Right kidney (tissue), 1 donor: ENCODE measurements around the gene SFXN2.
"Not testable (repeated sequence)": the region's sequence is repeated elsewhere in the genome, so short reads cannot be mapped to it uniquely, and the experiment has no call there.

Experiments
- DNase-seq: peaks from one replicate; pipeline ENCODE4 v3.0.0-alpha.2; 2016

SFXN2 gene

DNA sequence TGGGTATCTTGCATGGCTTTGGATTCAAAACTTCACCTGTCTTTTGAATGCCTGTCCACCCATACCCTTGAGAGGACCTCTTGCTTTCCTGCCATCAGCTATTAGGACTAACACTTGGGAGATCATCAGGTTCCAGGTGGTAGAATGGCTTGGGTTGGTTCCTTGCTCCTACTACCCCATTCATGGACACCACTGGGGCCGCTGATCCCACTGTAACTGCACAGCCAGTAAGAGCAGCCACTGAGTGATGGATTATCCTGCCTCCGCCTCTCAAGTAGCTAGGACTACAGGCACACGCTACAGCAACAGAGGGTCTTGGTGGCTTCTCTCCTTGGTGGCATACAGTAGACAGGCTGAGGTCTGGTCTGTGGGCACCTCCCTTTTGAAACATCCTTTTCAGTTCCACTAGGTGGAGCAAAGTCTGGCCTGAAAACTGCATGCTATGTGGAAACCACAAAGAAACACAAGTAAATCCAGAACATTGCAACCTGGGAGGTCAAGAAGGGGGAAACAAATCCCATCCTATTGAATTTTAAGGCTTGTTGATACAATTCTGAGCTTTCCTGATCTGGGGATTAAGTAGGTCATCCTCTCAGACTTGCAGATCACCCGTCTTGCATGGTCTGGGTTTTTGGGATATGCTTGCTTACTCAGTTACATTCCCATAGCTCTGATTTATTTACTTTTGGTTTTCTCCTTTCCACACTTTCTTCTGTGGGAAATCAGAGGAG is 38.7 kb downstream of the SFXN2 start:
- no peak for DNase-seq

- no peak for DNase-seq
Measured at GRCh38 chr10:102753718-102754117, 39.3 kb downstream of the SFXN2 start.

DNA sequence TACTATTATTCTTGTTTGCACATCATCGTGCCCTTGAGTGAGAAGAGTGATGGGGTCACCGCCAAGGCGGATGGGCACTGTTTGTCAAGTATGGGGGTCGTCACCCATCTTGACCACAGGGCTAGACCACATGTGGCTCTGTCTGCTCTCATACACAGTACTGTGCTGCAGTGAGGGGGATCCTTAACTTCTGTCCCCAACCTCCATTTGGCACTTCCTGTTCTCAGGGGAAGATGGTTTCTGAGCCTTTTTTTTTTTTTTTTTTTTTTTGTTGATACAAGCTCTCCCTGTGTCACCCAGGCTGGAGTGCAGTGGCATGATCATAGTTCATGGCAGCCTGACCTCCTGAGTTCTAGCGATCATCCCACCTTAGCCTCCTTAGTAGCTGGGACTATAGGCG is 42.9 kb downstream of the SFXN2 start:
- DNase-seq: no peak

- DNase-seq: peak; percentile 71
Measured at GRCh38 chr10:102758240-102758932, 44.0 kb downstream of the SFXN2 start.

GRCh38 chr10:102758933-102759262 is 44.5 kb downstream of the SFXN2 start:
- not testable (repeated sequence) for DNase-seq

- no peak for DNase-seq
Measured at GRCh38 chr10:102759497-102760210, 45.2 kb downstream of the SFXN2 start.

DNA sequence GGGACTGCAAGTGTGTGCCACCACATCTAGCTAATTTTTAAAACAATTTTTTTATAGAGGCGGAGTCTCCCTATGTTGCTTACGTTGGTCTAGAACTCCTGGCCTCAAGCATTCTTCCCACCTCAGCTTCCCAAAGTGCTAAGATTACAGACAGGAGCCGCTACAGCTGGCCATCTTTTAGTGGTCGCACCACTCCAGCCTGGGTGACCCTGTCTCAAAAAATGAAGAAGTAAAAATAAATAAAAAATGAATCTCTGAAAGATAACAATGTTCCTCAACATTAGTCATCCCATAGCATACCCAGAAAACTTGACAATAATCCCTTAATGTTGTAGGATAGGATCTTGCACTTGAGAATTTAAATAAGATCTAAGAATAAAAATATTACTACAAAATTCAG is 47.5 kb downstream of the SFXN2 start:
- no peak for DNase-seq

GRCh38 chr10:102762401-102763015 is 48.1 kb downstream of the SFXN2 start:
- no peak for DNase-seq

DNA sequence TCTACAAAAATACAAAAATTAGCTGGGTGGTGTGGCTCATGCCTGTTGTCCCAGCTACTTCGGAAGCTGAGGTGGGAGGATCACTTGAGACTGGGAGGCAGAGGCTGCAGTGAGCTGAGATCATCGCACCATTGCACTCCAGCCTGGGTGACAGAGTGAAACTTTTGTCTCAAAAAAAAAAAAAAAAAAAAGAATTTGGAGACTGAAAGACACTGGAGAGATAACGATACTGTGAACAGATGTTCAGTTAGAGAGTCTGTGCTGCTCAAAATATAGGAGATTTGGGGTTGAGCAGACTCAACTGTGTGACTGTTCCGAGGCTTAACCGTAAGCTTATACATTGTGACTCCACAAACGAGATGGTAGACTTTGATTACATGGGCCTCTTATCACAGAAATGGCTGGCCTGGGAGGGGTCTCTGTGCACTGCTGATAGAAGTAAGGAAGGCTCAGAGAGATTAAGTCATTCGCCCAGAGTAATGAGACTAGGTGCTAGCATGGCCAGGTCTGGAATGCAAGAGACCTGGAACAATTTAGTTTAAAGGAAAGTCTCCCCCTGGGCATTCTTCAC is 48.7 kb downstream of the SFXN2 start:
- DNase-seq: no peak

- DNase-seq: no peak
Measured at GRCh38 chr10:102764470-102765161, 50.2 kb downstream of the SFXN2 start.

- no peak for DNase-seq
Measured at GRCh38 chr10:102765336-102765735, 50.9 kb downstream of the SFXN2 start.

GRCh38 chr10:102767428-102768160 is 53.2 kb downstream of the SFXN2 start:
- DNase-seq: no peak

DNA sequence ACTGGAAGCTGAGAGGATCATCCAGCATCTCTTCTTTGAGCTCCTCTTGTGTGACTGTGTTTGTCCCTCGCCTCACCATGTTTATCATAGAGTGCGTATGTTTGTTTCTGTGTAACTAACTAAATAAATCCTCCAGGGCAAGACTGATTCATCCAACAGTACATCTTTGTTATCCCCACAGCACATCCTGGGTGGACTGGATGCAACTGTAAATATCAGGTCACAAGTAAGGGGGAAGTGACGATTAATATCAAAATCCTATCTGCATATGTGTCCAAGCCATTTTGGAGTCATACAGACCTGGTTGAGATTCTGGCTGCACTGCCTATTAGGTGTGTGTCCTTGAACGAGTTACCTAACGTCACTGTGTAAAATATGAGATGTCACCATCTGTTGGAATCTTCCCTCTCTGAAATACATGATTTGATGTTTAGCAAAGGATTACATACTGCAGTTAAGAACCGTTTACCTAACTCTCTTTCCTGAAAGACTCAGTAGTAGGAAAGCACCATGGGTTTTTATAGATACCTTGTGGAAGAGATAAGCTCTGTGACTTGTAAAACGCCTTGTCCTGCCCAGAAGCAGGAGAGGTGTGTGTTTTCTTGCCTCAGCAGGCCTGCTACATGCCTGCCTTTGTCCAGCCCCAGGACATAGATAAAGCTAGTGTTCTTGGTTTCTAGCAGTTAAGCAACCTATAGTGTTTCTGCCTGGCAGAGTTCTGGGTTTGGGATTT is 55.1 kb downstream of the SFXN2 start:
- DNase-seq: no peak

DNA sequence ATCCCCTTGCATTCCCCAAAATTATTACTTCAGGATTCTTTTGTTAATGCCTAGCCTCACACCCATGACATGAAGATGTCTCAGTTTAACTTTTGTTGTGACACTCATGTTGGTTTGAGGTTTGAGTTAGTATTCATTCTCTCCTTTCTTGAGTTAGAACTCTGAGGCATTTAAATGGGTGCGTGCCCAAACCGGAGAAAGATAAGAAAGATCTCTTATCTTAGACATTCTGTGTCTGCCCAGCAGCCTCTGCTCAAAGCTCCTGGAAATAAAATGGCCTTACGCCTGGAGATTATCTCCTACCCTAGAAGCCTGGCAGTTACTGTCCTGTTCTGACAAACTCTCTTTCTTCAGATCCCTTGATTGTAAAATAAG is 55.7 kb downstream of the SFXN2 start:
- DNase-seq: no peak

GRCh38 chr10:102770792-102771191 is 56.4 kb downstream of the SFXN2 start:
- DNase-seq: no peak

- DNase-seq: no peak
Measured at GRCh38 chr10:102773320-102773719, 58.9 kb downstream of the SFXN2 start.

DNA sequence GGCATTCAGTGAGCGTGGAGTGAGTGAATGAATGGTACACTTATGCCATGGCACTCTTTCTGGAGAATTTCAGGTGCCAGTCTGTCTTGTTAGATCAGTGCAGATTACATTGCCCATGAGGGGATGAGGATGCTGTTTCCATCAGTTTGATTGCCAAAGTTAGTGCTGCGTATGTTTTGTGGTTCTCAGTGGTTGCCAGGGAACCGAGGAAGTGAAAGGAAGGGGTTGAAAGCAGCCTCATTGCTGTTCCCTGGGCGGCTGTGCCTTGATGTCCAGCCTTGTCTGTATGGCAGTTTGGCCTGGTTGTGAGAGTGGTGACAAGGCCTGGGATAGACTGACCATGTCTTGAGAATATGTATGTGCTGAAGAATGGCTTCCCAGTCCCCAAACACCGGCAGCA is 59.5 kb downstream of the SFXN2 start:
- no peak for DNase-seq

GRCh38 chr10:102775201-102775934 is 60.9 kb downstream of the SFXN2 start:
- peak; percentile 49 for DNase-seq

GRCh38 chr10:102775935-102776669 is 61.7 kb downstream of the SFXN2 start:
- peak; percentile 79 for DNase-seq
